HepG2 (cell line): ENCODE results near the gene CACNA1D. TPM values are rescaled to one million over a fixed set of nuclear protein-coding genes. Genes with fewer than 3 reads are reported as not detected.
A peak's percentile ranks its signal among the peaks of the same experiment; 100 is the strongest.

Experiments
- ATF7 ChIP-seq, 2 experiments: fragments of 450-650 bp in 1 of 2; sonication (generic) in 1 of 2; formaldehyde crosslinking in 1 of 2; IDR thresholded peaks; 2 replicates each; pipeline versions ENCODE4 v1.4.0 to v1.6.1; 2016 to 2020; ENCODE audit warnings: antibody characterized with exemption in 1 of 2, mild to moderate bottlenecking in 1 of 2, missing genetic modification reagents in 1 of 2
- ATRX ChIP-seq: sonication (generic); formaldehyde crosslinking; IDR thresholded peaks from 2 replicates; pipeline ENCODE4 v1.4.0; 2020; ENCODE audit warnings: missing genetic modification reagents, borderline replicate concordance
- GABPB1 ChIP-seq: IDR thresholded peaks from 2 replicates; pipeline ENCODE4 v1.6.1; 2016; ENCODE audit warnings: mild to moderate bottlenecking, missing genetic modification reagents, moderate library complexity, missing compliant biosample characterization
- HNRNPK ChIP-seq: fragments of 200-400 bp; formaldehyde crosslinking; IDR thresholded peaks from 2 replicates; pipeline ENCODE4 v1.6.1; 2018; ENCODE audit warnings: low read length, low read depth, moderate library complexity, mild to moderate bottlenecking; ENCODE audit not compliant: poor library complexity, severe bottlenecking
- HOXA7 ChIP-seq: sonication (generic); formaldehyde crosslinking; IDR thresholded peaks from 2 replicates; pipeline ENCODE4 v1.8.1; 2022; ENCODE audit warnings: mild to moderate bottlenecking, missing genetic modification reagents, moderate library complexity
- LRRFIP1 ChIP-seq: sonication (generic); formaldehyde crosslinking; conservative IDR thresholded peaks from 2 replicates; pipeline ENCODE4 v1.4.0; 2020; ENCODE audit warnings: missing genetic modification reagents
- NFKBIZ ChIP-seq: IDR thresholded peaks from 2 replicates; pipeline ENCODE4 v1.6.1; 2018; ENCODE audit warnings: missing genetic modification reagents, missing compliant biosample characterization
- RXRB ChIP-seq: IDR thresholded peaks from 2 replicates; pipeline ENCODE4 v1.6.1; 2016; ENCODE audit warnings: borderline replicate concordance, missing genetic modification reagents, missing compliant biosample characterization
- SKI ChIP-seq: fragments of 450-650 bp; IDR thresholded peaks from one replicate; pipeline ENCODE4 v1.6.1; 2018; ENCODE audit warnings: mild to moderate bottlenecking; ENCODE audit not compliant: partially characterized antibody
- STAT6 ChIP-seq: sonication (generic); formaldehyde crosslinking; IDR thresholded peaks from 2 replicates; pipeline ENCODE4 v1.4.0; 2020; ENCODE audit warnings: missing genetic modification reagents, mild to moderate bottlenecking, borderline replicate concordance
- ZBTB21 ChIP-seq: sonication (generic); formaldehyde crosslinking; IDR thresholded peaks from 2 replicates; pipeline ENCODE4 v1.4.0; 2020; ENCODE audit warnings: missing genetic modification reagents
- ZBTB42 ChIP-seq: sonication (generic); formaldehyde crosslinking; IDR thresholded peaks from 2 replicates; pipeline ENCODE4 v1.5.0; 2020; ENCODE audit warnings: mild to moderate bottlenecking, missing genetic modification reagents
- ZNF282 ChIP-seq: fragments of 450-650 bp; IDR thresholded peaks from 2 replicates; pipeline ENCODE4 v1.6.1; 2018; ENCODE audit not compliant: partially characterized antibody
- ZNF441 ChIP-seq: sonication (generic); formaldehyde crosslinking; IDR thresholded peaks from 2 replicates; pipeline ENCODE4 v1.7.0; 2021; ENCODE audit warnings: missing genetic modification reagents, borderline replicate concordance
- ZNF451 ChIP-seq: sonication (generic); formaldehyde crosslinking; IDR thresholded peaks from 2 replicates; pipeline ENCODE4 v1.5.0; 2020; ENCODE audit warnings: mild to moderate bottlenecking, missing genetic modification reagents
- ZNF567 ChIP-seq: sonication (generic); formaldehyde crosslinking; IDR thresholded peaks from 2 replicates; pipeline ENCODE4 v1.8.1; 2023; ENCODE audit warnings: mild to moderate bottlenecking, missing genetic modification reagents, borderline replicate concordance
- polyA plus RNA-seq, 8 experiments: library from polyadenylated mRNA; depleted of rRNA in 3 of 8; stranded (reverse) in 7 of 8; unstranded in 1 of 8; fragments of >200 nt; fragmentation: Illumina TruSeq in 4 of 8; extraction: Trizol in 4 of 8; gene quantifications; 2 replicates each; pipeline versions ENCODE4 v1.2.1 to v1.2.3, GENCODE V29; 2011 to 2016; ENCODE audit warnings: low read depth in 4 of 8, missing spikeins in 1 of 8, mixed read lengths in 1 of 8; ENCODE audit not compliant: insufficient read depth in 1 of 8
- total RNA-seq, 5 experiments: library from RNA; depleted of rRNA; stranded (reverse); fragments of >200 nt; fragmentation: Illumina TruSeq; extraction: Trizol; gene quantifications; 2 replicates each; pipeline ENCODE4 v1.2.3, GENCODE V29; 2016; ENCODE audit warnings: low read depth in 1 of 5
- TF ChIP-seq, protein P1 (sequence below): sonication (generic); formaldehyde crosslinking; IDR thresholded peaks from 2 replicates; pipeline ENCODE4 v1.5.1; 2020; ENCODE audit warnings: missing genetic modification reagents, mild to moderate bottlenecking, borderline replicate concordance
- TF ChIP-seq, protein P2 (sequence below): sonication (generic); formaldehyde crosslinking; IDR thresholded peaks from 2 replicates; pipeline ENCODE4 v1.4.0; 2020; ENCODE audit warnings: mild to moderate bottlenecking, missing genetic modification reagents
- TF ChIP-seq, protein P3 (sequence below): IDR thresholded peaks from 2 replicates; pipeline ENCODE4 v1.6.1; 2016; ENCODE audit warnings: mild to moderate bottlenecking, missing biosample characterization, missing genetic modification reagents
- TF ChIP-seq, protein P4 (sequence below): sonication (generic); formaldehyde crosslinking; IDR thresholded peaks from 2 replicates; pipeline ENCODE4 v1.8.1; 2023; ENCODE audit warnings: missing genetic modification reagents, mild to moderate bottlenecking, borderline replicate concordance

CACNA1D gene
- total and polyA plus RNA-seq, 2 of the 13 experiments (the other 11 are each of a cell fraction or from before 2014, with no cell fraction given), result 0.26 to 0.38 TPM

DNA sequence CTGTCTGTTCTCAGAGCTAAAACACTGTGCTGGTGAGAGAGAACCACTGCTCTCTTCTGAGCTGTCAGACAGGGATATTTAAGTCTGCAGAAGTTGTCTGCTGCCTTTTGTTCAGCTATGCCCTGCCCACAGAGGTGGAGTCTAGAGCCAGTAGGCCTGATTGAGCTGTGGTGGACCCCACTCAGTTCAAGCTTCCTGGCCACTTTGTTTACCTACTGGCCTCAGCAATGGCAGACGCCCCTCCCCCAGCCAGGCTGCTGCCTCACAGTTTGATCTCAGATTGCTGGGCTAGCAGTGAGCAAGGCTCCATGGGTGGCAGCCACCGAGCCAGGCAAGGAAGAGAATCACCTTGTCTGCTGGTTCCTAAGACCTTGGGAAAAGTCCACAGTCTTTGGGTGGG, 21.0 kb upstream of the CACNA1D start (continued):
- TF ChIP-seq, protein P1, sequence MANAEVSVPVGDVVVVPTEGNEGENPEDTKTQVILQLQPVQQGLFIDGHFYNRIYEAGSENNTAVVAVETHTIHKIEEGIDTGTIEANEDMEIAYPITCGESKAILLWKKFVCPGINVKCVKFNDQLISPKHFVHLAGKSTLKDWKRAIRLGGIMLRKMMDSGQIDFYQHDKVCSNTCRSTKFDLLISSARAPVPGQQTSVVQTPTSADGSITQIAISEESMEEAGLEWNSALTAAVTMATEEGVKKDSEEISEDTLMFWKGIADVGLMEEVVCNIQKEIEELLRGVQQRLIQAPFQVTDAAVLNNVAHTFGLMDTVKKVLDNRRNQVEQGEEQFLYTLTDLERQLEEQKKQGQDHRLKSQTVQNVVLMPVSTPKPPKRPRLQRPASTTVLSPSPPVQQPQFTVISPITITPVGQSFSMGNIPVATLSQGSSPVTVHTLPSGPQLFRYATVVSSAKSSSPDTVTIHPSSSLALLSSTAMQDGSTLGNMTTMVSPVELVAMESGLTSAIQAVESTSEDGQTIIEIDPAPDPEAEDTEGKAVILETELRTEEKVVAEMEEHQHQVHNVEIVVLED (CRISPR knock-in tag), result peak; percentile 21; the same call in 1 of the 2 replicates
- TF ChIP-seq NFKBIZ (0 out of 2 replicates have a peak, but pooled peaks have one; percentile 39), ZNF567 (CRISPR knock-in tag) (no peak), ZNF441 (CRISPR knock-in tag) (no peak), HNRNPK (no peak), ZNF282 (no peak), SKI (no peak), ZBTB42 (CRISPR knock-in tag) (no peak), STAT6 (CRISPR knock-in tag) (no peak), ZBTB21 (CRISPR knock-in tag) (no peak), HOXA7 (CRISPR knock-in tag) (no peak), ZNF451 (CRISPR knock-in tag) (no peak), GABPB1 (CRISPR knock-in tag) (no peak), LRRFIP1 (no peak), ATF7 (IDR thresholded peaks at IDR 0.05) (no peak), ATF7 (CRISPR knock-in tag; IDR thresholded peaks at IDR 0.05) (no peak), ATRX (CRISPR knock-in tag) (no peak), RXRB (CRISPR knock-in tag) (0 out of 2 replicates have a peak, but pooled peaks have one; percentile 19)
- TF ChIP-seq, protein P2, sequence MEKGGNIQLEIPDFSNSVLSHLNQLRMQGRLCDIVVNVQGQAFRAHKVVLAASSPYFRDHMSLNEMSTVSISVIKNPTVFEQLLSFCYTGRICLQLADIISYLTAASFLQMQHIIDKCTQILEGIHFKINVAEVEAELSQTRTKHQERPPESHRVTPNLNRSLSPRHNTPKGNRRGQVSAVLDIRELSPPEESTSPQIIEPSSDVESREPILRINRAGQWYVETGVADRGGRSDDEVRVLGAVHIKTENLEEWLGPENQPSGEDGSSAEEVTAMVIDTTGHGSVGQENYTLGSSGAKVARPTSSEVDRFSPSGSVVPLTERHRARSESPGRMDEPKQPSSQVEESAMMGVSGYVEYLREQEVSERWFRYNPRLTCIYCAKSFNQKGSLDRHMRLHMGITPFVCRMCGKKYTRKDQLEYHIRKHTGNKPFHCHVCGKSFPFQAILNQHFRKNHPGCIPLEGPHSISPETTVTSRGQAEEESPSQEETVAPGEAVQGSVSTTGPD (CRISPR knock-in tag), result peak; percentile 64; the same call in 1 of the 2 replicates
- TF ChIP-seq, protein P3, sequence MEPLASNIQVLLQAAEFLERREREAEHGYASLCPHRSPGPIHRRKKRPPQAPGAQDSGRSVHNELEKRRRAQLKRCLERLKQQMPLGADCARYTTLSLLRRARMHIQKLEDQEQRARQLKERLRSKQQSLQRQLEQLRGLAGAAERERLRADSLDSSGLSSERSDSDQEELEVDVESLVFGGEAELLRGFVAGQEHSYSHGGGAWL, result 0 out of 2 replicates have a peak, but pooled peaks have one; percentile 23
- TF ChIP-seq, protein P4, sequence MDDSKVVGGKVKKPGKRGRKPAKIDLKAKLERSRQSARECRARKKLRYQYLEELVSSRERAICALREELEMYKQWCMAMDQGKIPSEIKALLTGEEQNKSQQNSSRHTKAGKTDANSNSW, result no peak
